Measurements from ENCODE around the gene NLRP12.
"Not testable (repeated sequence)": the region's sequence is repeated elsewhere in the genome, so short reads cannot be mapped to it uniquely, and the experiment has no call there.

NLRP12 gene

DNA sequence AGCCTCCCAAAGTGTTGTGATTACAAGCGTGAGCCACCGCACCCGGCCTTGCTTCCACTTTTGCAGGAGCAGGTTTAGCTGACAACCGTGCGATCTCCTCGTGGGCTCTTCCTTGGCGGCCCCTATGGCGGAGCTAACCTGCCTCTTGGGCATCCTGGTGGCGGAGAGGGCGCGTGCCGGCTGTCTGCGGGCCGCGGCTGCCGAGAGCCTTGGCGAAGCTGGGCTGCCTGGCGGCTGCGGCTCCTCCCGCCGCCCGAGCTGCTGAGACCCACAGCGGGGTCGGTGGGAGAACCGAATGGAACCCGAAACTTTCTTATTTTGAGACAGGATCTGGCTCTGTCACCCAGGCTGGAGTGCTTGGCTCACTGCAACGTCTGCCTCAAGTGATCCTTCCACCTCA lies 55.7 kb downstream of the NLRP12 start:
- DNase-seq (ENCODE audit: low read depth): no peak
- in situ Hi-C loops (cut with HindIII; ENCODE audit: low sequenced_read_pairs): no loop called here
- TF ChIP-seq, protein P1, sequence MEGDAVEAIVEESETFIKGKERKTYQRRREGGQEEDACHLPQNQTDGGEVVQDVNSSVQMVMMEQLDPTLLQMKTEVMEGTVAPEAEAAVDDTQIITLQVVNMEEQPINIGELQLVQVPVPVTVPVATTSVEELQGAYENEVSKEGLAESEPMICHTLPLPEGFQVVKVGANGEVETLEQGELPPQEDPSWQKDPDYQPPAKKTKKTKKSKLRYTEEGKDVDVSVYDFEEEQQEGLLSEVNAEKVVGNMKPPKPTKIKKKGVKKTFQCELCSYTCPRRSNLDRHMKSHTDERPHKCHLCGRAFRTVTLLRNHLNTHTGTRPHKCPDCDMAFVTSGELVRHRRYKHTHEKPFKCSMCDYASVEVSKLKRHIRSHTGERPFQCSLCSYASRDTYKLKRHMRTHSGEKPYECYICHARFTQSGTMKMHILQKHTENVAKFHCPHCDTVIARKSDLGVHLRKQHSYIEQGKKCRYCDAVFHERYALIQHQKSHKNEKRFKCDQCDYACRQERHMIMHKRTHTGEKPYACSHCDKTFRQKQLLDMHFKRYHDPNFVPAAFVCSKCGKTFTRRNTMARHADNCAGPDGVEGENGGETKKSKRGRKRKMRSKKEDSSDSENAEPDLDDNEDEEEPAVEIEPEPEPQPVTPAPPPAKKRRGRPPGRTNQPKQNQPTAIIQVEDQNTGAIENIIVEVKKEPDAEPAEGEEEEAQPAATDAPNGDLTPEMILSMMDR (IDR thresholded peaks at IDR 0.05; ENCODE audit: low read depth, low read length, missing control alignments): no peak
- no peak overlapping the region for H3K4me3 ChIP-seq (ENCODE audit: low read depth, low read length)

DNA sequence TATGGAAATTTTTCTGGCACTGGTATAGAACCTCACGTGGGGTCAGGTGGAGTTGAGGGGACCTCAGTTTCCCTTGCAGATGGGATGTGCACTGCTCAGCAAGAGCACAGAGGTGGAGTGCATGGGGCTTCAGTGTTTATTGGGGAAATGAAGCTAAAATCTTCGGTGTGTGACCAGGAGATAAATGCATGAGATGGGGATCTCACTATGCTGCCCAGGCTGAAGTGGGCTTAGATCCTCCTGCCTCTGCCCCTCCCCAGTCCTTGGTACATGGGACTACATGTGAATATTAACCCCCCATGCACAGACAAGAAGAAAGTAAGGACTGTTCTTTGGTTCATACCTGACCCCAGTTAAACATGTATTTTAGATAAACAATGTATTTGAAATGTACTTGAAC lies 65.1 kb downstream of the NLRP12 start:
- in situ Hi-C loops (cut with HindIII; ENCODE audit: low sequenced_read_pairs); DNase-seq (ENCODE audit: low read depth); H3K4me3 ChIP-seq (ENCODE audit: low read depth, low read length): not testable (repeated sequence)

Data from astrocyte of the cerebellum (primary cell).